SK-N-SH (cell line): Measurements from ENCODE around the gene COPS9.

Source experiments
- CTCF ChIP-seq: fragments of 200-600 bp; sonication (generic); IDR thresholded peaks from 2 replicates; pipeline ENCODE4 v1.6.1; 2017; ENCODE audit warnings: antibody characterized with exemption, mild to moderate bottlenecking, moderate library complexity
- POLR2AphosphoS5 ChIP-seq: IDR thresholded peaks from 2 replicates; pipeline ENCODE4 v1.6.1; 2012; ENCODE audit warnings: low read depth, low read length
- REST ChIP-seq: IDR thresholded peaks from 2 replicates; pipeline ENCODE4 v1.6.1; 2012; ENCODE audit warnings: mild to moderate bottlenecking, low read depth, low read length, moderate library complexity

DNA sequence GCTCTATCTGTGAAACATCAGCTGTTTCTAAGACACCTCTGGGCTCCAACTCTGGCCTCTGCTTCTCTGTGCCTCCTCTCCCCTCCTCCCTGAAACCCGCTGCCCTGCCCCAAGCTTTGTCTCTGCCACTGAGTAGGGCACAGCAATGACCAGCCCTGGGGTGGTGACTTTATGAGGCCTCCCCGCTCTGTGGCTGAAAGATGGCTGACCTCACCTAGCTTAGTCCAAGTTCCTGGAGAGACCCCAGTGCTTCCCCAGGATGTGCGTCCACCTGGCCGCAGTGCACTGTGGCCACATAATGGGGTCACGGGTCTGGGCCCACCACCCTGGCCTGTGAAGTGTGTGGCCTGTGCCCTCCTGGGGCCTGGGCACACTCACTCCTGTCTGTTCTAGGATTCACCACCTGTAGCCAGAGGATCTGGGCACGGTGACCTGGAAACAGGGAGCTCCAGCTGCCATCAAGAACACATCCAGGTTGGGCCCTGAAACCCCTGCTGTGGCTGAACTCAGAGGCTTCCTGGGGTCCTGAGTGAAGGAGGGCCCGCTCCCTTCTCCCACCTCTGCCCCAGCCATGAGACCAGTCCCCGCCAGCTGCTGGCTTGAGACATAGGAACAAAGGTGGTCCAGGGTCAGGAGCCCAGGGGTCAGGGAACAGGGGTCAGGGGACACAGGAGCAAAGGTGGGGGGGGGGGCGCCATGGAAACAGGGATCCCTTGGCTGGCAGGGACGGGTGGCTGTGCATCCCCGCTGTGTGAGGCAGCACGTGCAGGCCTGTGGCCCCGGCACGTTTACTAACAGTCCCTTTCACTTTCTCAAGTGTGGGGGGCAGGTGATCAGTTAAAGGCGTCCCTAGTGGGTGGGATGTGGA lies 33.6 kb upstream of the COPS9 start:
- no peak for TF ChIP-seq CTCF
- no peak for TF ChIP-seq POLR2AphosphoS5
- no peak for TF ChIP-seq REST
